ENCODE measurements around the gene GRIN1.

Gene GRIN1

GRCh38 chr9:137112564-137113384, 26.2 kb upstream of the GRIN1 start:
- Histone ChIP-seq H3K4me3 (ENCODE audit: low read depth in 1 of 5, low read length in 5 of 5) (no peak overlapping the region), H3K36me3 (ENCODE audit: control insufficient read depth in 5 of 5, insufficient read depth in 5 of 5, low read length in 5 of 5) (peaks cover 0 to 56% (median 46%) of the 10 kb centered on the region in 5 donors), H3K9me3 (ENCODE audit: control insufficient read depth in 5 of 5, low read length in 5 of 5) (no peaks in the 10 kb centered on the region), H3K27me3 (ENCODE audit: control insufficient read depth in 5 of 5, insufficient read depth in 4 of 5, low read length in 5 of 5) (peaks cover 0 to 6% (median 0%) of the 10 kb centered on the region in 5 donors), H3K27ac (ENCODE audit: low read depth, low read length) (no peak overlapping the region), H3K9ac (ENCODE audit: low read length in 5 of 5) (no peak overlapping the region), H3K4me1 (ENCODE audit: control insufficient read depth in 5 of 5, insufficient read depth in 5 of 5, low read length in 5 of 5) (peaks cover 0 to 33% (median 22%) of the 10 kb centered on the region in 5 donors)

GRCh38 chr9:137113385-137114159, 25.4 kb upstream of the GRIN1 start:
- no peaks in the 10 kb centered on the region for H3K9me3 ChIP-seq (ENCODE audit: control insufficient read depth in 5 of 5, low read length in 5 of 5)
- H3K4me1 ChIP-seq (ENCODE audit: control insufficient read depth in 5 of 5, insufficient read depth in 5 of 5, low read length in 5 of 5) = peaks cover 0 to 35% (median 22%) of the 10 kb centered on the region in 5 donors
- H3K27me3 ChIP-seq (ENCODE audit: control insufficient read depth in 5 of 5, insufficient read depth in 4 of 5, low read length in 5 of 5) = peaks cover 0 to 6% (median 0%) of the 10 kb centered on the region in 5 donors
- no peak overlapping the region for H3K27ac ChIP-seq (ENCODE audit: low read depth, low read length)
- H3K9ac ChIP-seq (ENCODE audit: low read length in 5 of 5) = peak overlapping the region in 1 of 5 donors; percentile 1
- peaks cover 0 to 48% (median 39%) of the 10 kb centered on the region in 5 donors for H3K36me3 ChIP-seq (ENCODE audit: control insufficient read depth in 5 of 5, insufficient read depth in 5 of 5, low read length in 5 of 5)
- H3K4me3 ChIP-seq (ENCODE audit: low read depth in 1 of 5, low read length in 5 of 5) = peak overlapping the region in 1 of 5 donors; percentile 42

DNA sequence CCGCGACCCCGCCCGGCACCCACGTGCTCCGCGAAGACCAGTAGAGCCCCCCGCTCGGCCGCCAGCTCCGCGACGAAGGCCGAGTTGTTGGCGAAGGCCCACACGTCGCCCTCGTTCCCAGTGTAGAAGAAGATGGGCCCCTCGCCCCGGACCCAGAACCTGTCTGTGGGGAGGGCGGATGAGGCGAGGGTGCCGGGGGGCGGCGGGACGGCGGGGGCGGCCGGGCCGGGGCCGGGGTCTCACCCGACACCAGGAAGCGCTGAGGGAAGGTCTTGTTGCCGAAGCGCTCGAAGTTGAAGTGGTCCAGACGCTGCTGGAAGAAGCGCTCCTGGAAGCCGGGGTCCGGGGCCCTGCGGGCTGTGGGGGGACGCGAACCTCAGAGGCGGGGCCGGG, 24.7 kb upstream of the GRIN1 start:
- H3K36me3 ChIP-seq (ENCODE audit: control insufficient read depth in 5 of 5, insufficient read depth in 5 of 5, low read length in 5 of 5) = peaks cover 0 to 41% (median 34%) of the 10 kb centered on the region in 5 donors
- no peaks in the 10 kb centered on the region for H3K9me3 ChIP-seq (ENCODE audit: control insufficient read depth in 5 of 5, low read length in 5 of 5)
- peaks cover 0 to 6% (median 0%) of the 10 kb centered on the region in 5 donors for H3K27me3 ChIP-seq (ENCODE audit: control insufficient read depth in 5 of 5, insufficient read depth in 4 of 5, low read length in 5 of 5)
- no peak overlapping the region for H3K27ac ChIP-seq (ENCODE audit: low read depth, low read length)
- peaks cover 0 to 35% (median 22%) of the 10 kb centered on the region in 5 donors for H3K4me1 ChIP-seq (ENCODE audit: control insufficient read depth in 5 of 5, insufficient read depth in 5 of 5, low read length in 5 of 5)
- H3K4me3 ChIP-seq (ENCODE audit: low read depth in 1 of 5, low read length in 5 of 5) = peak overlapping the region in 4 of 5 donors; percentile 44 to 72 (median 56)
- H3K9ac ChIP-seq (ENCODE audit: low read length in 5 of 5) = peak overlapping the region in 2 of 5 donors; percentile 55 to 56

DNA sequence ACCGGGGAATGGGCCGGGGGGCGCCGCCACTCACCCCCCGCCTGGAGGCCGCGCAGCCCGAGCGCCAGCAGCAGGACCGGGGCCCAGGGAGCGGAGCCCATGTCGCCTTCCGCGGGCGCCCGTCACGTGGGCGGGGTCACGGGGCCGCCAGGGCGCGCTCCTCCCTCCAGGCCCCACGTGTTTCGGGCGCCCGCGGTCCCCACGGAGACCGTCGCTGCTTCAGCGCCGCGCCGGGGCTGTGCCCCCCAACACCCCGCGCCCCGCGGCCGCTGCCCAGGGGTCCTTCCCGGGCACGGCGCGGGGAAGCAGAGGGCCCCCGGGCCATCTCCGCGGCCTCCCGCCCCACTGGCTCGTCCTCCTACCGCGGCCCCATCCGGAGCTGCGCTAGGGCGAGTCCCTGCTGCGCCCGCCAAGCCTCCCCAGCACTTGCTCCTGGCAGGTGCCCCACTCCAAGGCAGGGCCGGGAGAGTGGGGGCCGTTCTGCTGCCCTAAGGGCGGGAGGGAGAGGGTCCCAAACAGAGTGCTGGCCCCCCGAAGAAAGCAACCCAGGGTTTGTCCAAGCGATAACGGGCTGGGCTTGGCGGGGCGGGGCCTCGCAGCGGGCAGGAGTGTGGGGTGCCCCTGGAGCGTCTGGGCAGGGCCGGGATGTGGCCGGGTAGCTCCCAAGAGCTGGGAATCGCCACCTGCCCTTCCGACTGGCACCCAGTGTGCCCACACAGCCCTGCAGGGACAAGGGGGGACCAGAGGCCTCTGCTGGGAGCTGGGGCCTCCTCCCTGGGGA, 24.2 kb upstream of the GRIN1 start, which contains the start of gene DPP7:
DPP7 (minus strand) TSS at position 121 of the 781 bp plus-strand sequence; CDS start at position 101, 20 bp downstream.
- Histone ChIP-seq H3K4me1 (ENCODE audit: control insufficient read depth in 5 of 5, insufficient read depth in 5 of 5, low read length in 5 of 5) (peaks cover 0 to 35% (median 22%) of the 10 kb centered on the region in 5 donors), H3K9ac (ENCODE audit: low read length in 5 of 5) (peak within 1 kb of the TSS in 4 of 5 donors; percentile 55 to 71 (median 58)), H3K36me3 (ENCODE audit: control insufficient read depth in 5 of 5, insufficient read depth in 5 of 5, low read length in 5 of 5) (peaks cover 0 to 36% (median 28%) of the 10 kb centered on the region in 5 donors), H3K27me3 (ENCODE audit: control insufficient read depth in 5 of 5, insufficient read depth in 4 of 5, low read length in 5 of 5) (peaks cover 0 to 6% (median 0%) of the 10 kb centered on the region in 5 donors), H3K27ac (ENCODE audit: low read depth, low read length) (no peak within 1 kb of the TSS), H3K9me3 (ENCODE audit: control insufficient read depth in 5 of 5, low read length in 5 of 5) (no peaks in the 10 kb centered on the region), H3K4me3 (ENCODE audit: low read depth in 1 of 5, low read length in 5 of 5) (peak within 1 kb of the TSS in 4 of 5 donors; percentile 44 to 72 (median 56))

DNA sequence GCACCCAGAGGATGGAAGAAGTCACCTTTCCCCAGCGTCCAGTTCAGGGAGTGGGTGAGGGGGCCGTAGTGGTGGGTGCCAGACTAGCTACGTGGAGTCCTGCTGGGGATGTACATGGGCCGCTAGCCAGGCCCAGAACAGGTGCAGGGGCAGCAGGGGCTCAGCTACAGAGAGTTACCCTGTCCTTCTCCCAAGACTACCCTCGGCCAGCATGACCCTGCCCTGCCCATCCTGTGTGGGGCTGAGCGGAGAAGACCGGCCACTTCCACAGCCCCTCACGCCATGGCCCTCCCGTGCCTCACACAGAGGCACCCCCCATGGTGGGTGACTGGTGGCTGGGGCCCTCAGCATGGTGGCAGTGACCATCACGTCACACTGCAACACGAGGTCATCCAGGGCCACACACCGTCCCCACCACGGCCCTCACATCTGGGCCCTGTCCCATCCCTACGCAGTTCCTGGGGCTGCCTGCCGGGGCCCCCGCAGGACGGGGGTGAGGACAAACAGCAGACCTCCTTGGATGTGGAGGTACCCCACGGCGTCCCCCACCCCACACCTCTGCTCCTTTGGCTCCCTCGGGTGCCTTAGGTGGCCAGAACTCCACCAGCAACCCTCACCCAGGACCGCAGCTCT, 23.4 kb upstream of the GRIN1 start:
- H3K27ac ChIP-seq (ENCODE audit: low read depth, low read length) = no peak overlapping the region
- H3K27me3 ChIP-seq (ENCODE audit: control insufficient read depth in 5 of 5, insufficient read depth in 4 of 5, low read length in 5 of 5) = peaks cover 0 to 6% (median 0%) of the 10 kb centered on the region in 5 donors
- H3K4me1 ChIP-seq (ENCODE audit: control insufficient read depth in 5 of 5, insufficient read depth in 5 of 5, low read length in 5 of 5) = peaks cover 0 to 35% (median 22%) of the 10 kb centered on the region in 5 donors
- H3K36me3 ChIP-seq (ENCODE audit: control insufficient read depth in 5 of 5, insufficient read depth in 5 of 5, low read length in 5 of 5) = peaks cover 0 to 29% (median 21%) of the 10 kb centered on the region in 5 donors
- peak overlapping the region in 3 of 5 donors; percentile 55 to 72 (median 57) for H3K4me3 ChIP-seq (ENCODE audit: low read depth in 1 of 5, low read length in 5 of 5)
- no peaks in the 10 kb centered on the region for H3K9me3 ChIP-seq (ENCODE audit: control insufficient read depth in 5 of 5, low read length in 5 of 5)
- peak overlapping the region in 2 of 5 donors; percentile 61 to 71 for H3K9ac ChIP-seq (ENCODE audit: low read length in 5 of 5)

- Histone ChIP-seq H3K9me3 (ENCODE audit: control insufficient read depth in 5 of 5, low read length in 5 of 5) (no peaks in the 10 kb centered on the region), H3K4me3 (ENCODE audit: low read depth in 1 of 5, low read length in 5 of 5) (no peak overlapping the region), H3K27me3 (ENCODE audit: control insufficient read depth in 5 of 5, insufficient read depth in 4 of 5, low read length in 5 of 5) (peaks cover 0 to 6% (median 0%) of the 10 kb centered on the region in 5 donors), H3K27ac (ENCODE audit: low read depth, low read length) (no peak overlapping the region), H3K9ac (ENCODE audit: low read length in 5 of 5) (peak overlapping the region in 1 of 5 donors; percentile 25), H3K4me1 (ENCODE audit: control insufficient read depth in 5 of 5, insufficient read depth in 5 of 5, low read length in 5 of 5) (peaks cover 0 to 35% (median 22%) of the 10 kb centered on the region in 5 donors), H3K36me3 (ENCODE audit: control insufficient read depth in 5 of 5, insufficient read depth in 5 of 5, low read length in 5 of 5) (peaks cover 0 to 23% (median 15%) of the 10 kb centered on the region in 5 donors)
Observed at GRCh38 chr9:137116027-137116507, 22.9 kb upstream of the GRIN1 start.

- no peaks in the 10 kb centered on the region for H3K9me3 ChIP-seq (ENCODE audit: control insufficient read depth in 5 of 5, low read length in 5 of 5)
- no peak overlapping the region for H3K4me3 ChIP-seq (ENCODE audit: low read depth in 1 of 5, low read length in 5 of 5)
- peaks cover 0 to 6% (median 0%) of the 10 kb centered on the region in 5 donors for H3K27me3 ChIP-seq (ENCODE audit: control insufficient read depth in 5 of 5, insufficient read depth in 4 of 5, low read length in 5 of 5)
- peaks cover 0 to 16% (median 14%) of the 10 kb centered on the region in 5 donors for H3K36me3 ChIP-seq (ENCODE audit: control insufficient read depth in 5 of 5, insufficient read depth in 5 of 5, low read length in 5 of 5)
- no peak overlapping the region for H3K9ac ChIP-seq (ENCODE audit: low read length in 5 of 5)
- no peak overlapping the region for H3K27ac ChIP-seq (ENCODE audit: low read depth, low read length)
- peaks cover 0 to 35% (median 22%) of the 10 kb centered on the region in 5 donors for H3K4me1 ChIP-seq (ENCODE audit: control insufficient read depth in 5 of 5, insufficient read depth in 5 of 5, low read length in 5 of 5)
Observed at GRCh38 chr9:137116728-137117127, 22.2 kb upstream of the GRIN1 start.

GRCh38 chr9:137117269-137117731, 21.7 kb upstream of the GRIN1 start:
- Histone ChIP-seq H3K9ac (ENCODE audit: low read length in 5 of 5) (peak overlapping the region in 1 of 5 donors; percentile 10), H3K27me3 (ENCODE audit: control insufficient read depth in 5 of 5, insufficient read depth in 4 of 5, low read length in 5 of 5) (peaks cover 0 to 6% (median 0%) of the 10 kb centered on the region in 5 donors), H3K27ac (ENCODE audit: low read depth, low read length) (no peak overlapping the region)

More at GRCh38 chr9:137117269-137117731, 21.7 kb upstream of the GRIN1 start:
- peaks cover 0 to 11% (median 8%) of the 10 kb centered on the region in 5 donors for H3K36me3 ChIP-seq (ENCODE audit: control insufficient read depth in 5 of 5, insufficient read depth in 5 of 5, low read length in 5 of 5)
- no peaks in the 10 kb centered on the region for H3K9me3 ChIP-seq (ENCODE audit: control insufficient read depth in 5 of 5, low read length in 5 of 5)
- peaks cover 0 to 35% (median 22%) of the 10 kb centered on the region in 5 donors for H3K4me1 ChIP-seq (ENCODE audit: control insufficient read depth in 5 of 5, insufficient read depth in 5 of 5, low read length in 5 of 5)
- H3K4me3 ChIP-seq (ENCODE audit: low read depth in 1 of 5, low read length in 5 of 5) = peak overlapping the region in 1 of 5 donors; percentile 11

All from subcutaneous abdominal adipose tissue (tissue), 5 donors.